ENCODE measurements around the gene PDGFB. TPM values are rescaled to one million over a fixed set of nuclear protein-coding genes. Genes with fewer than 3 reads are reported as not detected.

PDGFB gene
- total and polyA plus RNA-seq, 5 donors, result 9.3 to 82.1 (median 15.4) TPM

DNA sequence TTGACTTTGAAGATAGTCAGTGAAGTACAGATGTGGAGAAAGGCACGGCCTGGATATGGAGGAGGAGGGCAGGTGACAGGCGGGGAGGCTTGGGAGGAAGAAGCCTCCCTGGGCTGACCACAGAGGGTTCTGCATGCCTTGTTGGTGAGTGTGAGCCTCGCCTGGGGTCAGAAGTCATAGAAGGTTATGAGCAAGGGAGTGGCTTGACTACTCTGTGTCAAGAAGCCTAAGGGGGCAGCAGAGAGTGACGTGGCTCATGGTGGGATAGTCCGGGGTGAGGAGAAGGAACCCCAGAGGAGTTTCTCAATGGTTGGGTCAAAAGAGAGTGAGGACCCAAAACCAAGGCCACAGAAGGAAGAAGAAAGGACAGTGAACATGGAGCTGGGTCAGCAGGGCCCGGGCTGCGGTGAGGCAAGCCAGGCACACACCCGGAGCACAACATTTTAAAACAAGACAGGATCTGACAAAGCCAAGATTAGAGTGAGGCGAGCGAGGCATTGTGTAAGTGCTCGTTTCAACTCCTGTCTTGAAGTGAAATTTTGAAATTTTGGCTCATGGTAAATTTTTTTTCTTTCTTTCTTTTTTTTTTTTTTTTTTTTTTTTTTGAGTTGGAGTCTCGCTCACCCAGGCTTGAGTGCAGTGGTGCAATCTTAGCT lies 31.9 kb downstream of the PDGFB start:
- DNase-seq, result no peak
- intact Hi-C loops (cut with DNase I), result no loop called here
- Histone ChIP-seq H3K4me1 (ENCODE audit: control insufficient read depth, insufficient read depth, low read length) (no peaks in the 10 kb centered on the region), H3K27me3 (ENCODE audit: control insufficient read depth, insufficient read depth) (no peaks in the 10 kb centered on the region), H3K9me3 (ENCODE audit: control insufficient read depth, low read length) (no peaks in the 10 kb centered on the region), H3K4me3 (ENCODE audit: low read length) (no peak overlapping the region), H3K27ac (ENCODE audit: low read length) (no peak overlapping the region)
- WGBS, result 81% methylated on average over 12 of the region's 12 CpGs
- ATAC-seq, result peak in 1 of 2 donors; percentile 20

DNA sequence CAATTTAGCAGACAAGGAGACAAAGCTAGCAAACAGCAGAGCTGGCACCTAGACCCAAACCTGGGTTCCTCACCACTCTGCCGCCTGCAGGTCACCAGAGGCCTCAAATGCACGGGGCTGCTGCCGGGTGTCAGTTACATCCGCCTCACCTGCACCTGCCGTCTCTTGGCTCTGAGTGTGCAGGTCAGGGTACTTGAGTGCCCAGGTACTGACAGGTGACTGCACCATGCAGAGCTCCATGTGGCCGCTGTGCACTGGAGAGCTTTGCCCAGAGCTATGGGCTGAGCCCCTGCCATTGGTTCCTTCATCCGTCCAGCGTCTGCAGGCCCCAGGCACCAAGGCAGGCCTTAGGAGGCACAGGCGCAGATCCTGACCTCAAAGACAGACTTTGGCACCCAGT lies 35.0 kb downstream of the PDGFB start:
- intact Hi-C loops (cut with DNase I), result no loop called here
- no peak overlapping the region for H3K4me3 ChIP-seq (ENCODE audit: low read length)
- H3K27me3 ChIP-seq (ENCODE audit: control insufficient read depth, insufficient read depth), result no peaks in the 10 kb centered on the region
- H3K9me3 ChIP-seq (ENCODE audit: control insufficient read depth, low read length), result no peaks in the 10 kb centered on the region
- DNase-seq (no peak), ATAC-seq (no peak)
- H3K4me1 ChIP-seq (ENCODE audit: control insufficient read depth, insufficient read depth, low read length), result no peaks in the 10 kb centered on the region
- no peak overlapping the region for H3K27ac ChIP-seq (ENCODE audit: low read length)
- WGBS, result 90% methylated on average over 9 of the region's 9 CpGs

DNA sequence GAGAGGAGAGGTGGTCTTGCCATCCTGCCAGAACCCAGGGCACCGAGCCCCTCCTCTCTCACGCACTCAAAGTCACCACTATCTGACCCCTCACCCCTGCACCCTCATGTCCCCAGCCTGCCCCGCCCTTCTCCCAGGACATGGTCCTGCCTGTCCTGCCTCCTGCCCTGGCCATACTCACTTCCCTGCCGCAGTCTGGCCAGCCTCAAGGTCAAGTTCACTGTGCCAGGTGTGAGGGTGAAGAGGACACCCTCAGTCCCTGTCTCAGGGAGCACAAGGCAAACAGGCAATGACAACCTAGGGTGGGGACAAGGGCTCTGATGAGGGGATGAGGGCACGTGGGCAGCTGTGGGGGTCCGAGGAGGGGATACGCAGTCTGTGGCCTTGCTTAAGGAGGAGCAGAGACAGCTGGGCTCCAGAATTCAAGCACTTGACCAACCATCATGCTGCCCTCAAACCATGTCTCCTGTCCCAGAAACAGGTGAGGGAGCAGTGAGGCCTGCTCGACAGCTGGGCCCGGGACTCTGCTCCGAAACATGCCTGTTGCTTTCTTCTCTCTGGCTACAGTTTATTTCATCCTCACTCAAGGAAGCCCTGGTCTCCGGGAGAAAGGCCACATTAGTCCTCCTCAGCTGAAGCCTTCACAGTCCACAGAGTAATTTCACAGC lies 36.6 kb downstream of the PDGFB start:
- ATAC-seq (no peak), DNase-seq (no peak)
- 83% methylated on average over 11 of the region's 11 CpGs for WGBS
- H3K4me1 ChIP-seq (ENCODE audit: control insufficient read depth, insufficient read depth, low read length), result no peaks in the 10 kb centered on the region
- H3K4me3 ChIP-seq (ENCODE audit: low read length), result no peak overlapping the region
- no peak overlapping the region for H3K27ac ChIP-seq (ENCODE audit: low read length)
- H3K9me3 ChIP-seq (ENCODE audit: control insufficient read depth, low read length), result no peaks in the 10 kb centered on the region
- H3K27me3 ChIP-seq (ENCODE audit: control insufficient read depth, insufficient read depth), result no peaks in the 10 kb centered on the region
- intact Hi-C loops (cut with DNase I), result no loop called here

DNA sequence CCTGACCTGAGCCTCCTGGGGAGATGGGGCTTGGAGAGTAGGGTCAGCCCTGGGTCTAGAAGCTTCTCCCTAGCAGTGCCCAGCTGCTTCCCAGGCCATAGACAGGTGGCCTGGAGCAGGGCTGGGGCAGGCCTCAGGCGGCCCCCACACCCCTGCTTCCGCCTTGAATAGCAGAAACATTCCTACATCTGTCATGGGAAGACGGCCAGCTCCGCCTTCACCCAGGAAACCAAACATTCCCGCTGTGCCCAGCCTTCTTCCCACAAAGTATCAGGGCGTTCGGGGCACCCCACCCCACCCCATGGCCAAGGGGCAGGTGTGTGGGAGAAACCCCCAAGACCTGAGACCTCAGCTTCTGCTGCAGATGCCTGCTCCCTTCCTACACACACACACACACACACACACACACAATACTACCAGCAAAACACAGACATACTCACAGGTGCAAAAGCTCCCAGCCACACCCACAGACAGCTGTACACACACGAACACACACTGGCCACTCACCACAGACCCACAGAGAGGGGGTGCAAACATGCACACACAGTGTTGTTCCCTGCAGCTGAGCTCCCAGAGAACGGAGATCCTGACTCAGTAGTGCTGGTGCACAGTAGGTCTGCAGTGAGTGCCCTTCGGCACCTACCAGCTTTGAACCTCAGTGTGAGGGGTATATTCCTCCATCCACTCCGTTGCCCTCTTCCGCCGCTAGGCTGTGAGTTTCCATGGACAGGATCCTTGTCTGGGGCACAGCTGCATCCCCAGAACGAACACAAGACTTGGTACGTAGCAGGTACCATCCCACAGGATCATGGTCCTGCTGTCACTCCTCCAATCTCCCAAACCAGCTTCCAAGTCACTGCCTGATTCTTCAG lies 37.4 kb downstream of the PDGFB start:
- DNase-seq (no peak), ATAC-seq (peak in 1 of 2 donors; percentile 15)
- Histone ChIP-seq H3K27me3 (ENCODE audit: control insufficient read depth, insufficient read depth) (no peaks in the 10 kb centered on the region), H3K27ac (ENCODE audit: low read length) (no peak overlapping the region), H3K4me1 (ENCODE audit: control insufficient read depth, insufficient read depth, low read length) (no peaks in the 10 kb centered on the region), H3K9me3 (ENCODE audit: control insufficient read depth, low read length) (no peaks in the 10 kb centered on the region), H3K4me3 (ENCODE audit: low read length) (no peak overlapping the region)
- WGBS, result 70% methylated on average over 15 of the region's 15 CpGs
- intact Hi-C loops (cut with DNase I), result no loop called here

DNA sequence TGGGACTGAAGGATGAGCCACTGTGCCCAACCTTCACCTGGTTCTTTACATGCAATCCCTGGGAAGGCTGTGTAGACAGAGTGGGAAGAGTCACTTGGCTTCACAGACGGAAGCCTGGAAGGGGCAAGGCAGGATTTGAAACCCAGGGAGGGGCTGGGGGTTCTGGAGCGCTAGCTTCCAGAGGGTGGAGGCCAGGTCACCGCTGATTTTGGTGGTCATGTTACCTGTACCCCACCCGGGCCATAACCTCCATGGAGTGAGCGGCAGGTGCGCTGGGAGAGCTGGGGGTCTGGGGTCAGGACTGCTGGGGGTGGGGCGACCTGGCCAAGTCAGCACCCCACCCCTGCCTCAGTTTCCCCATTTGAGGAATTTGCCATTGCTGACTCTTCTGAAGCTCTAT lies 38.3 kb downstream of the PDGFB start:
- no peaks in the 10 kb centered on the region for H3K9me3 ChIP-seq (ENCODE audit: control insufficient read depth, low read length)
- intact Hi-C loops (cut with DNase I), result no loop called here
- DNase-seq, result no peak
- 93% methylated on average over 7 of the region's 7 CpGs for WGBS
- no peaks in the 10 kb centered on the region for H3K27me3 ChIP-seq (ENCODE audit: control insufficient read depth, insufficient read depth)
- no peak overlapping the region for H3K27ac ChIP-seq (ENCODE audit: low read length)
- no peaks in the 10 kb centered on the region for H3K4me1 ChIP-seq (ENCODE audit: control insufficient read depth, insufficient read depth, low read length)
- H3K4me3 ChIP-seq (ENCODE audit: low read length), result no peak overlapping the region
- no peak for ATAC-seq

DNA sequence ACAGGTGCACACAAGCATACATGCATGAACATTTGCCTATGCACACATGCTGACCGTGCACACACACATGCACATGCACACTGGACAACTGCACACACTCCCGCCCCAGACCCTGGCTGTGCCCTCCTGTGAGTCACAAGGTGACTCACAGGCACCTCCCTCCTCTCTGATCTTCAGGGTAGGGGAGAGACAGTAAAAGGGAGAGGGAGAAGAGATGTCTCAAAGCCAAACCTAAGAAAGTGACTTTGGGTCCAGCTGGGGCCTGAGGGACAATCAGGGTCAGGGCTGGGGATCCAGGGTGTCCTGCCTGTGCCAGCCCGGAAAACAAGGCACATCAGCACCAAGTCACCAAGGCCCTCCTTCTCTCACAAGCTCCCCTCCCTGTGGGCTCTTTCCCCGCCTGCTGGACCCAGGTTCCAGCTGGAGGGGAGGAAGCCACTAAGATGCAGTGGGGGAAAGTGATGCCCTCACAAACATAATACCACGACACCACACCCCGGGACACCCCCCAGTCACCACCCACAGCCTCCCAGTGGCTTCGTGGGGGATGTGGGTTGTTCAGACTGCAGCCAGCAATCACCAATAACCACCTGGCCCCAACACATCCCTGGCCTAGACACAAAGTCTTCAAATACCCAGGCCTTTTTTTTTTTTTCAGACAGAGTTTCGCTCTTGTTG lies 39.3 kb downstream of the PDGFB start:
- ATAC-seq, result peak in 1 of 2 donors; percentile 38
- Histone ChIP-seq H3K4me3 (ENCODE audit: low read length) (no peak overlapping the region), H3K9me3 (ENCODE audit: control insufficient read depth, low read length) (no peaks in the 10 kb centered on the region), H3K4me1 (ENCODE audit: control insufficient read depth, insufficient read depth, low read length) (no peaks in the 10 kb centered on the region), H3K27me3 (ENCODE audit: control insufficient read depth, insufficient read depth) (no peaks in the 10 kb centered on the region), H3K27ac (ENCODE audit: low read length) (no peak overlapping the region)
- intact Hi-C loops (cut with DNase I), result no loop called here
- 80% methylated on average over 8 of the region's 8 CpGs for WGBS
- no peak for DNase-seq

DNA sequence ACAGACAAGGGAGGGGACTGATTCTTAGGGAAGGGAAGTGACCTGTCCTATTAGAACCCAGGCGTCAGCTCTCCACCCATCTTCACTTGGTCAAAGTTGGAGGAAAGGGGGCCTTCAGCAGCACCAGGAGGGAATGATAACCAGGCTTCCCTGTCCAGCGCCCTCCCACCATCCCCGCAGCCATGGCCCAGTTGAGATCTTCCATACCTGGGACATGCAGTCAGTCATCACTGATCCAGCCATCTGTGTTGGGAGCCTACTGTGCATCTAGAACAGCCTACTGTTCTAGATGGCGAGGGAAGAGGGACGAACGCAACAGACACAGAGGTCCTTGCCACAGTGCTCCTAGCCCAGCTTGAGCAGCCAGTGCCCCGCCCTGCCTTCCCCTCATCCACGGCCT lies 40.6 kb downstream of the PDGFB start:
- no peak overlapping the region for H3K27ac ChIP-seq (ENCODE audit: low read length)
- H3K9me3 ChIP-seq (ENCODE audit: control insufficient read depth, low read length), result no peaks in the 10 kb centered on the region
- H3K27me3 ChIP-seq (ENCODE audit: control insufficient read depth, insufficient read depth), result no peaks in the 10 kb centered on the region
- H3K4me1 ChIP-seq (ENCODE audit: control insufficient read depth, insufficient read depth, low read length), result no peaks in the 10 kb centered on the region
- no peak for DNase-seq
- WGBS, result 93% methylated on average over 8 of the region's 8 CpGs
- H3K4me3 ChIP-seq (ENCODE audit: low read length), result no peak overlapping the region
- intact Hi-C loops (cut with DNase I), result no loop called here
- ATAC-seq, result no peak

DNA sequence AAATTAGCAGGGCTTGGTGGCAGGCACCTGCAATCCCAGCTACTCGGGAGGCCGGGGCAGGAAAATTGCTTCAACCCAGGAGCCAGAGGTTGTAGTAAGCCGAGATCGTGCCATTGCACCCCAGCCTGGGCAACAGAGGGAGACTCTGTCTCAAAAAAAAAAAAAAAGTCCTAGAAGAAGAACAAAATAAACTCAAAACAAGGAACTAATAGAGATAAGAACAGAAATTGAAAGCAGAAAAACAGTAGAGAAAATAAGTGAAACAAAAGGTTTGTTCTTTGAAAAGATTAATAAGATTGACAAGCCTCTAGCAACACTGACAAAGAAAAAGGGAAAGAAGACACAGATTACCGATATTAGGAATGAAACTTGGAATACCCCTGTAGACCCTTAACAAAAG lies 47.2 kb downstream of the PDGFB start:
- no peaks in the 10 kb centered on the region for H3K27me3 ChIP-seq (ENCODE audit: control insufficient read depth, insufficient read depth)
- no peak overlapping the region for H3K27ac ChIP-seq (ENCODE audit: low read length)
- intact Hi-C loops (cut with DNase I), result no loop called here
- WGBS, result 93% methylated on average over 5 of the region's 5 CpGs
- no peak overlapping the region for H3K4me3 ChIP-seq (ENCODE audit: low read length)
- DNase-seq (no peak), ATAC-seq (no peak)
- H3K4me1 ChIP-seq (ENCODE audit: control insufficient read depth, insufficient read depth, low read length), result no peaks in the 10 kb centered on the region
- no peaks in the 10 kb centered on the region for H3K9me3 ChIP-seq (ENCODE audit: control insufficient read depth, low read length)

DNA sequence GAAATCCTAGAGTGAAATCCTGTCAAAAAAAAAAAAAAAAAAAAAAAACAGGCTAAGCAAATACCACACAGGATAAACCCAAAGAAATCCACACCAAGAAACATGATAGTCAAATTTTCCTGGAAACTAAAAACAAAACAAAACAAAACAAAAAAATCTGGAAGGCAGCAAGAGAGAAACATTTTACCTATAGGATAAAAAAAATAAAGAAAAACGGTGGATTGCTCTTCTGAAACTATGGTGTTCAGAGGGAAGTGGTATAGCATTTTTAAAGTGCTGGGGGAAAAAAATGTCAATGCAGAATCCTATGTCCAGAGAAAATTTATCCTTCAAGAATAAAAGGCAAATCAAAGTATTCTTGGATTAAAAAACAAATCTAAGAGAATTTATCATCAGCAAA lies 50.7 kb downstream of the PDGFB start:
- WGBS, result 84% methylated on average over 1 of the region's 1 CpG
- DNase-seq (no peak), ATAC-seq (no peak)
- intact Hi-C loops (cut with DNase I), result no loop called here
- H3K27me3 ChIP-seq (ENCODE audit: control insufficient read depth, insufficient read depth), result no peaks in the 10 kb centered on the region
- H3K4me1 ChIP-seq (ENCODE audit: control insufficient read depth, insufficient read depth, low read length), result no peaks in the 10 kb centered on the region
- no peak overlapping the region for H3K27ac ChIP-seq (ENCODE audit: low read length)
- no peaks in the 10 kb centered on the region for H3K9me3 ChIP-seq (ENCODE audit: control insufficient read depth, low read length)
- H3K4me3 ChIP-seq (ENCODE audit: low read length), result no peak overlapping the region

DNA sequence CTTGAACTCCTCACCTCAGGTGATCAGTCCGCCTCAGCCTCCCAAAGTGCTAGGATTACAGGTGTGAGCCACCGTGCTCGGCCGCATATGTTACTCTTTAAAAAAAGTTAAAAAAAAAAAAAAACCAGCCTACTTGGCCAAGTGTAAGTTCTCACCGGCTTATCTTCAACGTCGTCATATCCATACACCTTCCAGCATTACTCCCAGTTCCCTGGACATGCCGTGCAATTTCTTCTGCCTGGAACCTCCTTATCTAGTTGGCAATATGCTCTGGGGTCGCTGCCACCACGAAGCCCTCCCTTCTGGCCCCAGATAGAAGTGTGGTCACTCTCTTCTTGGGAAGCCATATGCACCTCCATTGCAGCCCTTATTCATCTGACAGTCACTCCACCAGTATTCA lies 56.0 kb downstream of the PDGFB start:
- Histone ChIP-seq H3K4me1 (ENCODE audit: control insufficient read depth, insufficient read depth, low read length) (peaks cover 8% of the 10 kb centered on the region), H3K27ac (ENCODE audit: low read length) (no peak overlapping the region), H3K9me3 (ENCODE audit: control insufficient read depth, low read length) (no peaks in the 10 kb centered on the region), H3K4me3 (ENCODE audit: low read length) (no peak overlapping the region), H3K27me3 (ENCODE audit: control insufficient read depth, insufficient read depth) (no peaks in the 10 kb centered on the region)
- no peak for DNase-seq
- no peak for ATAC-seq
- intact Hi-C loops (cut with DNase I), result no loop called here
- WGBS, result 44% methylated on average over 10 of the region's 10 CpGs

DNA sequence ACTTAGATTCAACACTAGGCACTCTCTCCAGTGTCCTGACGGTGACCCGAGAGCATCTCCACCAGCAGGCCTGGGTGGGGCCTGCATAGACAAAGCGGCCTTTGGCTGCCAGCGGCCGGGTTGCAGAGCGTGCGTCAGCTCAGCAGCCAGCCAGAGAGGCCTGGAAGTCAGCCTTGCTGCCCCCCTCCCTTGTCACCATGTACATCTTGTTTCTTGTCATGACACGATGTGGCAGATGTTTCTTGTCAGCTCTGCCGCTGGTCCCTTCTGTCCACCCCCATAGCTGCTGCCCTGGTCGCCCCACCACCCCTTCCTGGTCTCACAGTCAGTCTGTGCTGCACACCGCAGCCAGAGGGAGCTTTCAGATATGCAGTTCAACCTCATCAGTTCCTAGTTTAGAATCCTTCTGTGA lies 59.2 kb downstream of the PDGFB start:
- intact Hi-C loops (cut with DNase I), result no loop called here
- Histone ChIP-seq H3K4me3 (ENCODE audit: low read length) (no peak overlapping the region), H3K27ac (ENCODE audit: low read length) (peak overlapping the region; percentile 94), H3K27me3 (ENCODE audit: control insufficient read depth, insufficient read depth) (no peaks in the 10 kb centered on the region), H3K9me3 (ENCODE audit: control insufficient read depth, low read length) (no peaks in the 10 kb centered on the region), H3K4me1 (ENCODE audit: control insufficient read depth, insufficient read depth, low read length) (peaks cover 8% of the 10 kb centered on the region)
- DNase-seq (peak; percentile 93 to 96 (median 94)), ATAC-seq (peak; percentile 93 to 94)
- WGBS, result 24% methylated on average over 11 of the region's 11 CpGs

Data from right cardiac atrium (tissue), 5 donors.